Measurements from ENCODE around the gene RARS2. TPM values are rescaled to one million over a fixed set of nuclear protein-coding genes. Genes with fewer than 3 reads are reported as not detected.

Gene RARS2
- total RNA-seq, 4 donors from 2014 or later: 25.1 to 28.3 (median 26.9) TPM

- DNase-seq: no peak
- in situ Hi-C loops (cut with MboI; ENCODE audit: low pct_ligation_motif_present in 1 of 4, low pct_unique_long_range_greater_than_20kb in 1 of 4, low sequenced_read_pairs in 3 of 4): no loop called here
- peaks cover 0 to 41% (median 14%) of the 10 kb centered on the region in 4 donors for H3K36me3 ChIP-seq
- no peak overlapping the region for H3K4me3 ChIP-seq
- intact Hi-C loops (cut with DNase I; ENCODE audit: low total_unique reads): no loop called here
- TF ChIP-seq EP300 (IDR thresholded peaks at IDR 0.05; ENCODE audit: low read depth): no peak
- TF ChIP-seq POLR2AphosphoS5 (IDR thresholded peaks at IDR 0.05): no peak
- TF ChIP-seq POLR2A (IDR thresholded peaks at IDR 0.05): no peak
- no peaks in the 10 kb centered on the region for H3K4me1 ChIP-seq
- no peak overlapping the region for H3K27ac ChIP-seq
- H3K9me3 ChIP-seq: no peaks in the 10 kb centered on the region
- no peaks in the 10 kb centered on the region for H3K27me3 ChIP-seq
- 87 to 100% methylated on average over 1 to 2 of the region's 2 CpGs for WGBS, 2 donors (ENCODE audit: low coverage in 1 of 2)
Measured at GRCh38 chr6:87551799-87552198, 38.0 kb downstream of the RARS2 start.

DNA sequence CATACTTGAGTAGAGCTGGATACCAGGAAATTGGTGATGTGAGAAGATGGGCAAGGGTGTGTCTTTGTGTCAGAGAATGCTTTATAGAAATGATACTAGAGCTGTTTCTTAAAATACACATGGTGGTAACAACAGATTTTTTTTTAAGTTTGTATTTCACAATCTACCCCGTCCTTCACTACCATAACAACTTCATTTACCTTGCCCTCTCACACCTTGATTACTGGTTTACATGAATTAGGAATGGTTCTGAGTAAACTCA lies 45.4 kb downstream of the RARS2 start:
- Histone ChIP-seq H3K4me3 (no peak overlapping the region), H3K27me3 (no peaks in the 10 kb centered on the region), H3K4me1 (no peaks in the 10 kb centered on the region), H3K27ac (no peak overlapping the region), H3K9me3 (no peaks in the 10 kb centered on the region), H3K36me3 (peaks cover 0 to 51% (median 21%) of the 10 kb centered on the region in 4 donors)
- WGBS, 2 donors (ENCODE audit: low coverage in 1 of 2): 60 to 70% methylated on average over 1 of the region's 1 CpG
- no peak for DNase-seq
- intact Hi-C loops (cut with DNase I; ENCODE audit: low total_unique reads) (no loop called here), in situ Hi-C loops (cut with MboI; ENCODE audit: low pct_ligation_motif_present in 1 of 4, low pct_unique_long_range_greater_than_20kb in 1 of 4, low sequenced_read_pairs in 3 of 4) (no loop called here)
- TF ChIP-seq, protein P1, sequence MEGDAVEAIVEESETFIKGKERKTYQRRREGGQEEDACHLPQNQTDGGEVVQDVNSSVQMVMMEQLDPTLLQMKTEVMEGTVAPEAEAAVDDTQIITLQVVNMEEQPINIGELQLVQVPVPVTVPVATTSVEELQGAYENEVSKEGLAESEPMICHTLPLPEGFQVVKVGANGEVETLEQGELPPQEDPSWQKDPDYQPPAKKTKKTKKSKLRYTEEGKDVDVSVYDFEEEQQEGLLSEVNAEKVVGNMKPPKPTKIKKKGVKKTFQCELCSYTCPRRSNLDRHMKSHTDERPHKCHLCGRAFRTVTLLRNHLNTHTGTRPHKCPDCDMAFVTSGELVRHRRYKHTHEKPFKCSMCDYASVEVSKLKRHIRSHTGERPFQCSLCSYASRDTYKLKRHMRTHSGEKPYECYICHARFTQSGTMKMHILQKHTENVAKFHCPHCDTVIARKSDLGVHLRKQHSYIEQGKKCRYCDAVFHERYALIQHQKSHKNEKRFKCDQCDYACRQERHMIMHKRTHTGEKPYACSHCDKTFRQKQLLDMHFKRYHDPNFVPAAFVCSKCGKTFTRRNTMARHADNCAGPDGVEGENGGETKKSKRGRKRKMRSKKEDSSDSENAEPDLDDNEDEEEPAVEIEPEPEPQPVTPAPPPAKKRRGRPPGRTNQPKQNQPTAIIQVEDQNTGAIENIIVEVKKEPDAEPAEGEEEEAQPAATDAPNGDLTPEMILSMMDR (IDR thresholded peaks at IDR 0.05): no peak
- TF ChIP-seq POLR2A (IDR thresholded peaks at IDR 0.05) (no peak), POLR2AphosphoS5 (IDR thresholded peaks at IDR 0.05) (no peak), EP300 (IDR thresholded peaks at IDR 0.05; ENCODE audit: low read depth) (no peak)

DNA sequence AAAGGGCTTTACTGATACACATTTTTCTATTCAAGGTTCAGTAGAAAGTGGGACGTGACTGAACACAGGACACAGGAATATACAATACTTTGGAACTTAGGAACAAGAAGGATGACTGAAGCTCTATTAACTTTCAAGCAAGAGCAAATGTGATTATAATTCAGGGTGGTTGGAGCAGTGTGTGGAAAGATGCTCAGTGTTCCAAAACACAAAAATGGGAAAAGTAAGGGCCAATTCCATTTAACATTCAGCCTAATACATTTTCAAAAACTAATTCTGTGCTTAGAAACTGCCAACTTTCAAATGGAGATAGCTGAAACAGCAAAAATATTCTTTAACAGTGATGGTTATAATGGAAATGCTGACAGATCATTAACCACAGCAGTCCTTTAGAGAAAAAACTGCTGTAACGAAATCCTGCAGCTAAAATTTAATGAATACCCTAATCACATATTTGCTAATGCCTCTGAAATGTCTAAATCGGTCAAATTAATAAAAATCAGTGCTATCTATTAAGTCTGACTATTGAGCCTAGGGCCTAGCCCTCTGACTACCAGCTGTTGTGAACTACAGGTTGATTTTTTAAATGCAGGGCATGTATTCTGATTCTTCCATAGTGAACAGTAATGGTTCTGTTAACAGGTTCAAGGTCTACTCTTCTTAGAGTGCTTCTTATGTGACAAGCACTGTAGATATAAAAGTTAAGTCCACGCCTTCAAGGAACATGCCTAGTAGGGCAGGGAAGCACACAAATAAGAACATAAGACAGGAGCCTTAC lies 45.9 kb downstream of the RARS2 start:
- Histone ChIP-seq H3K27me3 (no peaks in the 10 kb centered on the region), H3K4me1 (no peaks in the 10 kb centered on the region), H3K36me3 (peaks cover 0 to 47% (median 20%) of the 10 kb centered on the region in 4 donors), H3K9me3 (no peaks in the 10 kb centered on the region), H3K27ac (no peak overlapping the region), H3K4me3 (no peak overlapping the region)
- 93 to 95% methylated on average over 4 of the region's 4 CpGs for WGBS, 2 donors (ENCODE audit: low coverage in 1 of 2)
- in situ Hi-C loops (cut with MboI; ENCODE audit: low pct_ligation_motif_present in 1 of 4, low pct_unique_long_range_greater_than_20kb in 1 of 4, low sequenced_read_pairs in 3 of 4) (no loop called here), intact Hi-C loops (cut with DNase I; ENCODE audit: low total_unique reads) (no loop called here)
- no peak for DNase-seq
- TF ChIP-seq, protein P1 (IDR thresholded peaks at IDR 0.05): no peak
- TF ChIP-seq POLR2A (IDR thresholded peaks at IDR 0.05) (no peak), EP300 (IDR thresholded peaks at IDR 0.05; ENCODE audit: low read depth) (no peak), POLR2AphosphoS5 (IDR thresholded peaks at IDR 0.05) (no peak)

DNA sequence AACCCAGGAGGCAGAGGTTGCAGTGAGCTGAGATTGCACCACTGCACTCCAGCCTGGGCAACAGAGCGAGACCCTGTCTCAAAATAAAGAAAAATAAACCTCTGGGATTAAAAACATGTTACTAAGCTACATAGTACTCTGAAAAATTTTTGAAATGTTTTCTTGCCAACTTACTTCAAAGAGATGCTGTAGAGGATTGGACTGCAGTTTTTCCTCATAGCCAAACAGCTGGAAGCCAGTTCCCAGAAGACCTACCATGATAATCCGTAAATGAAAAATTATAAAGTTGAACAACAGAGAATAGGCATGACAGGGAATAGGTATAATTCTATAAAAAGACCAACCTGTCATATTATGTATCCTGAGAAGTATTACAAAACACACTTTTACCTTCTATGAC lies 48.0 kb downstream of the RARS2 start:
- Histone ChIP-seq H3K27ac (no peak overlapping the region), H3K27me3 (no peaks in the 10 kb centered on the region), H3K9me3 (no peaks in the 10 kb centered on the region), H3K36me3 (peaks cover 0 to 30% (median 10%) of the 10 kb centered on the region in 4 donors), H3K4me1 (peaks cover 0 to 8% (median 0%) of the 10 kb centered on the region in 4 donors), H3K4me3 (no peak overlapping the region)
- no peak for DNase-seq
- intact Hi-C loops (cut with DNase I; ENCODE audit: low total_unique reads) (no loop called here), in situ Hi-C loops (cut with MboI; ENCODE audit: low pct_ligation_motif_present in 1 of 4, low pct_unique_long_range_greater_than_20kb in 1 of 4, low sequenced_read_pairs in 3 of 4) (no loop called here)
- no peak for TF ChIP-seq EP300 (IDR thresholded peaks at IDR 0.05; ENCODE audit: low read depth)
- no peak for TF ChIP-seq POLR2AphosphoS5 (IDR thresholded peaks at IDR 0.05)
- no peak for TF ChIP-seq POLR2A (IDR thresholded peaks at IDR 0.05)
- TF ChIP-seq, protein P1 (IDR thresholded peaks at IDR 0.05): no peak
- WGBS, 2 donors (ENCODE audit: low coverage in 1 of 2): 89 to 99% methylated on average over 1 to 2 of the region's 2 CpGs

Data from transverse colon (tissue), 4 donors.